GM13976 (cell line): ENCODE measurements around the gene CUTA.

Experiments used
- DNase-seq: peaks from one replicate; pipeline ENCODE4 v3.0.0; 2012; ENCODE audit warnings: low spot score
- in situ Hi-C: fragments of 300-500 bp; cut with MboI; formaldehyde crosslinking; loops from one replicate; pipeline ENCODE4 v1.12.0; 2022; ENCODE audit warnings: low sequenced_read_pairs, mixed read lengths, inconsistent platforms; ENCODE audit not compliant: unreplicated experiment
- TF ChIP-seq, protein P1 (sequence below): IDR thresholded peaks from 2 replicates; pipeline ENCODE4 v1.5.1; 2012; ENCODE audit warnings: borderline replicate concordance, mild to moderate bottlenecking; ENCODE audit not compliant: insufficient read depth; ENCODE audit errors: extremely low read depth, missing control alignments, control extremely low read depth

The CUTA gene

DNA sequence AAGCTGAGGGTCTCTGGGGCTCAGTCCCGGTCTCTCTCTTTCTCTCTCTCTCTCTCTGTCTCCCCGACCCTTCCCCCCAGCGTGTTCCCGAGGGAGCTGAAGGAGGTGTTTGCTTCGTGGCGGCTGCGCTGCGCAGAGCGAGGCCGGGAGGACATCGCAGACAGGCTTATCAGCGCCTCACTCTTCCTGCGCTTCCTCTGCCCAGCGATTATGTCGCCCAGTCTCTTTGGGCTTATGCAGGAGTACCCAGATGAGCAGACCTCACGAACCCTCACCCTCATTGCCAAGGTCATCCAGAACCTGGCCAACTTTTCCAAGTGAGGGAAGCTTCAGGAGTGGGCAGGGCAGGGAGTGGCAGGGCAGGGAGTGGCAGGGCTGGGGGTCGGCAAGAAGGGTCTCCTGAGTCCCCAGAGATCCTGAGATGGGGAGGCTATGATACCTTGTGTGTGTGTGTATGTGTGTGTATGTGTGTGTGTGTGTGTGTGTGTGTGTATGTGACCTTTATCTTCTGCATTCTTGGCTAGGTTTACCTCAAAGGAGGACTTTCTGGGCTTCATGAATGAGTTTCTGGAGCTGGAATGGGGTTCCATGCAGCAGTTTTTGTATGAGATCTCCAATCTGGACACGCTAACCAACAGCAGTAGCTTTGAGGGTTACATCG is 22.9 kb upstream of the CUTA start:
- TF ChIP-seq, protein P1, sequence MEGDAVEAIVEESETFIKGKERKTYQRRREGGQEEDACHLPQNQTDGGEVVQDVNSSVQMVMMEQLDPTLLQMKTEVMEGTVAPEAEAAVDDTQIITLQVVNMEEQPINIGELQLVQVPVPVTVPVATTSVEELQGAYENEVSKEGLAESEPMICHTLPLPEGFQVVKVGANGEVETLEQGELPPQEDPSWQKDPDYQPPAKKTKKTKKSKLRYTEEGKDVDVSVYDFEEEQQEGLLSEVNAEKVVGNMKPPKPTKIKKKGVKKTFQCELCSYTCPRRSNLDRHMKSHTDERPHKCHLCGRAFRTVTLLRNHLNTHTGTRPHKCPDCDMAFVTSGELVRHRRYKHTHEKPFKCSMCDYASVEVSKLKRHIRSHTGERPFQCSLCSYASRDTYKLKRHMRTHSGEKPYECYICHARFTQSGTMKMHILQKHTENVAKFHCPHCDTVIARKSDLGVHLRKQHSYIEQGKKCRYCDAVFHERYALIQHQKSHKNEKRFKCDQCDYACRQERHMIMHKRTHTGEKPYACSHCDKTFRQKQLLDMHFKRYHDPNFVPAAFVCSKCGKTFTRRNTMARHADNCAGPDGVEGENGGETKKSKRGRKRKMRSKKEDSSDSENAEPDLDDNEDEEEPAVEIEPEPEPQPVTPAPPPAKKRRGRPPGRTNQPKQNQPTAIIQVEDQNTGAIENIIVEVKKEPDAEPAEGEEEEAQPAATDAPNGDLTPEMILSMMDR = no peak
- peak; percentile 9 for DNase-seq
- in situ Hi-C loops = no loop called here

DNA sequence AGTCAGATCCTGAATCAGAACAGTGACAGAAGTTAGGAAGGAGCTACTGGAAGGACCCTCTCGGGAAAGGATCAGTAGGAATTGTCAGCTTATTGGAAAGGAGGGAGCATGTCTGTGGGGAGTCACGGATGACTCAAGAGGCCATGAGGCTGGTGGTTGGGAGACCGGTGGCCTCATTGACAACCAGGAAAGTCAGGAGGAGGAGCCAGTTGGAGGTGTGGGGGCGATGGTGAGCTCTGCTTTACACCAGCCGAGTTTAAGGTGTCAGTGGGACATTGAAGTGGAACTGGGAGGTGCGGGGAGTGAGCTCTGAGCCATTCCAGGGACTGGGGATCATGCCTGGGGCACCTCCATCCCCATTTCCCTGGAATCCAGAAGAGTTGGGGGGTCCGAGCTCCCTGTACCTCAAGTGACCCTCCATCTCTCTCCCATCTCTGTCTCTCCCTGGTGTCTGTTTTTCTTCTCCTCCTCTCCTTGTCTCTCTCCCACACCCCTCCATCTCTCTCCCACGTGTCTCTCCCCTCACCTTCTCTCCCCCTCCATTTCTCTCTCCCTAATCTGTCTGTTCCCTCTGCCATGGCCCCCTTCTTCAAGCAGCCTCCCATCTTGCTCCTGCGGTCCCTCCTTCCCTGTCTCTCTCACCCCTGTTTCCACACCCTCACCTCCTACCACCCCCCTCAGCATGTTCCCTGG is 22.2 kb upstream of the CUTA start:
- peak; percentile 15 for DNase-seq
- in situ Hi-C loops = no loop called here
- TF ChIP-seq, protein P1 = no peak

DNA sequence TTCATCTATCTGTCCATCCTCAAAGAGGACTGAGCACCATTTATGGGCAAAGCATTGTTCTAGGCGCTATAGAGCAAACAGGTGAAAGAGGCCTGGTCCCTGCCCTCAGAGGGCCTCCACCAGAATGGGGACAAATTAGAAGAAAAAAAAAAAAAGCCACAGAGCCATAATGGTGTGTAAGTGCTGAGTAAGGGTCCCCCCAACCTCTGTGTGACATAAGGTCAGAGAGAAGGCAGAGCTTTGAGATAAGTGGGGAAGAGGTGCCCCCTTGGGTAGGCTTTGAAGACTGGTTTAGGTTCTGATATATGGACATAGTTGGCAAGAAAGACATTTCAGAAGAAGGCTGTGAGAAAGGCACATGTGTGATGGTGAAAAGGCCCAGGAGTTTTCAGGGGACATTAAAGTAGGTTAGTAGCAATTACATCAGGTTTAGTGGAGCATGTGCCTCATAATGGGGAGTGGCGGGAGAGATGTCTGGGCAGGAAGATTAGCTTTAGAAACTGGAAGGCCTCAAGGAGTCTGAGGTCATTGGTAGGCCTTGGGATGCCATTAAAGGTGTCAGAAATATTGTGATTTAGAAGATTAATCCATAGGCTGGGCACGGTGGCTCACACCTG is 21.2 kb upstream of the CUTA start:
- in situ Hi-C loops = no loop called here
- TF ChIP-seq, protein P1 = no peak
- peak; percentile 10 for DNase-seq

DNA sequence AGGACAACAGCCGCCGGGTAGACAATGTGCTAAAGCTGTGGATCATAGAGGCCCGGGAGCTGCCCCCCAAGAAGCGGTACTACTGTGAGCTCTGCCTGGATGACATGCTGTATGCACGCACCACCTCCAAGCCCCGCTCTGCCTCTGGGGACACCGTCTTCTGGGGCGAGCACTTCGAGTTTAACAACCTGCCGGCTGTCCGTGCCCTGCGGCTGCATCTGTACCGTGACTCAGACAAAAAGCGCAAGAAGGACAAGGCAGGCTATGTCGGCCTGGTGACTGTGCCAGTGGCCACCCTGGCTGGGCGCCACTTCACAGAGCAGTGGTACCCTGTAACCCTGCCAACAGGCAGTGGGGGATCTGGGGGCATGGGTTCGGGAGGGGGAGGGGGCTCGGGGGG is 19.8 kb upstream of the CUTA start:
- in situ Hi-C loops = no loop called here
- peak; percentile 9 for DNase-seq

DNA sequence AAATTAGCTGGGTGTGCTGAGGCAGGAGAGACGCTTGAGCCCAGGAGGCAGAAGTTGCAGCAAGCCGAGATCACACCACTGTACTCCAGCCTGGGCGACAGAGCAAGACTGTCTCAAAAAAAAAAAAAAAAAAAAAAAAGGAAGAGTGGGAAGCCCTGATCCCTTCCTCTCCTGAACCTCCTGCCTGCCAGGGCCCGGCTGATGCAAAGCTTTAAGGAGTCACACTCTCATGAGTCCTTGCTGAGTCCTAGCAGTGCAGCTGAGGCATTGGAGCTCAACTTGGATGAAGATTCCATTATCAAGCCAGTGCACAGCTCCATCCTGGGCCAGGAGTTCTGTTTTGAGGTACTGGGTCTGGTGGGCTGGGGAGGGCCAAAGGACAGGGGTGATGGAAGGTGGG is 17.1 kb upstream of the CUTA start:
- TF ChIP-seq, protein P1 = no peak
- in situ Hi-C loops = no loop called here
- DNase-seq = no peak

More for the DNA sequence above, 19.8 kb upstream of the CUTA start:
- TF ChIP-seq, protein P1 = no peak

DNA sequence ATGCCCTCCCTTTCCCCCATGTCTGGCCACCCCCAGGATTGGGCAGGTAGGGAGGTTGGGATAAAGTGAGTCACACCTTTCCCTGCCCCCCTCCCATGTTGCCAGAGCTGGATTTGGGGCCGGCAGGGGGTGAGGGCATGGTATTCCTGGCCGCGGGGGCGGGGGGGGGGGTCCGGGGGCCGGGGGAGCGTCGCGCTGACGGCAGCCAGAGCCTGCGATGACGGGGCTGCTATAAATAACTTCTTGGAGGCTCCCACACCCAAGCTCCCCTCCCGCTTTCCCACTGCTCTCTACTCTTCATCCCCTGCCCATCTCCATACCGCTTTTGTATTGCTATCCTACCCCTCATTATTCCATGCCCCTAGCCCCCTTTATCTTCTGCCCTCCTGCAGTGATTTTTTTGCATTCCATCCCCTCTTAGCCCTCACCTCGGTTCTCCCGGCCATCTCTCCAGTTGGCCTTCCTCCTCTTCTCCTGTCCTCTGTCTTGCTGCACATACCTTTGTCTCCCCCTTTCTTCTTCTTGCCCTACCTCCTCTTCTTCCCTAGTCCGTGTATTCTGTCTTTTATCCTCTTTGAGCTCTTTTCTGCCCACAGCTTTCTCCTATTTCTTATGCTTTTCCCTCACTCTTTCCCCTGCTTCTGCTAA is 15.8 kb upstream of the CUTA start:
- in situ Hi-C loops = no loop called here
- DNase-seq = no peak
- TF ChIP-seq, protein P1 = no peak
